GM19452 (cell line): ENCODE data around the gene SEMA4D.
A peak's percentile ranks its signal among the peaks of the same experiment; 100 is the strongest.

ENCODE experiments used
- ATAC-seq: cut with Tn5 transposase; IDR thresholded peaks from one replicate; pipeline ENCODE4 v1.9.1; 2021; ENCODE audit not compliant: unreplicated experiment

Gene SEMA4D

DNA sequence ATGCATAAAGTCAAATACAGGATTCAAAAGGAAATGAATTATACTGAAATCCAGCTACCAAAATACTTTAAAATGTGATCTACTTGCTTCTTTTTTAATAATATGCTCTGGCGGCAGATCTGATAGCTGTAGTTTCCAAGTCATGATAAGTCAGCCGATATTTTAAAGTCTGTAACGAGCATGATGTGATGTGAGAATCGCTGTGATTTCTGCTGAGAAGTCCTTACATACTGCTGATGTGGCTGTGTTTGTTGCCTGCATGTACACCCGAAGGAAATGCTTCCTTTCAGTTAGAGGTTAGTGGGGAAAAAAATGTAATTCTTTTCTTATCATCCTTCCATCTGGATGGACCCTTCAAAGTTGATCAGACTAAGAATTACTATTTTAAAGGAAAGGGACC lies 4.8 kb upstream of the SEMA4D start:
- ATAC-seq: no peak

GRCh38 chr9:89502038-89502601 lies 4.2 kb upstream of the SEMA4D start:
- no peak for ATAC-seq

DNA sequence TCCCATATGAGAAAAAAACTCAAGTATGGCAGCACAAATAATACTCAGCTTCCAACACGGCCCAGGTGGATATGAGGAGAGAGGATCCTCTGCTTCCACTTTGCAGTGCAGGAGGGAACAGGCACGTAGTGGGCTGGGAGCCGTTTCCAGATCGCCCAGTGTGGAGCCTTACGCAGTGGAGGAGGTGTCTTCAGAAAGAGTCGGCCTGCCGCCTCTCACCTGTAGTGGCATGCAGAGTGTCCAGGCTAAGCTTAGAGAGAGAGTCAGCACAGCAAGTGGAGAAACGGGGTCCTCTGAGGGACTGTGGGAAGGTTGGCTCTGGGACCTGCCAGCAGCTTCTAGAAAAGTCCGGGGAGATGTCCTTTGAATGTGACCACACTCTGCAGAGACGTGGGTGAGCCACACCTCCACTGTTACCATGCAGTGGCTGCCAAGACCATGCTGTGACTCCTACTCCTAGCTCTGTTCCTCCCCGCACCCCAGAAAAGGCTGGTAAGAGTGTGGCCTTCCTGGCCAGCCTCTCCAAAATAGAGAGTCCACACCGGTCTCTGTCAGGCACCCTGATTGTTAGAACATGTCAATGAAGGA lies 3.5 kb upstream of the SEMA4D start:
- no peak for ATAC-seq

- no peak for ATAC-seq
These were observed 2.1 kb upstream of the SEMA4D start for GRCh38 chr9:89500008-89500407.

DNA sequence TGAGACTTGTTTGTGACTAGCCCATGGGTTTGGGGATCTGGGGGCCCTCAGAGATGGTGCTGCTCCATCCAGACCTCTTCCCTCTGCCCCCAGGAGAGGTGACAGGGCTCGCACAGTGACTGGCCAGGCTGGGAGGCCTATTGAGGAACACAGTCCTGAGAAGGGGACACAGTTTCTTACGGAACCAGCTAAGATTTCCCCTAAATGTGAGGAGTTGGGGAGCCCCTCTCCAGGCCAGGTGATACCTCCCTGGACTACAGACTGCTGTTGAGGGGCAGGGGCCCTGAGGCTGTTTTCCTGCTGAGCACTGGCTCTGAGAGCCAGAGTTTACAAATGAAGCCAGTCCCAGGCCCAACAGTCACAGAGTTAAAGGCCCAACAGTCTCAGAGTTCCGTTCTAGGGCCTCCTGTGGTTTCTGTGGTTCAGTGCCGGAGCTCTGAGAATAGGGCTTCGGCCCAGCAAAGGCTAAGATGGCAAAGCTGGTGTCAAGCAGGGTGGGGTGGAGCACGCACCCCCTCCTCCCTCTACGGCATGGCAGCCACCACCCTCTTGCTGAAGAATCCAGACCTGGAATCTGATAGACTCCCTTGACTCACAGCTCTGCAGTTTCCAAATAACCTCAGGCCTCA lies 1.1 kb upstream of the SEMA4D start:
- ATAC-seq: peak; percentile 41

DNA sequence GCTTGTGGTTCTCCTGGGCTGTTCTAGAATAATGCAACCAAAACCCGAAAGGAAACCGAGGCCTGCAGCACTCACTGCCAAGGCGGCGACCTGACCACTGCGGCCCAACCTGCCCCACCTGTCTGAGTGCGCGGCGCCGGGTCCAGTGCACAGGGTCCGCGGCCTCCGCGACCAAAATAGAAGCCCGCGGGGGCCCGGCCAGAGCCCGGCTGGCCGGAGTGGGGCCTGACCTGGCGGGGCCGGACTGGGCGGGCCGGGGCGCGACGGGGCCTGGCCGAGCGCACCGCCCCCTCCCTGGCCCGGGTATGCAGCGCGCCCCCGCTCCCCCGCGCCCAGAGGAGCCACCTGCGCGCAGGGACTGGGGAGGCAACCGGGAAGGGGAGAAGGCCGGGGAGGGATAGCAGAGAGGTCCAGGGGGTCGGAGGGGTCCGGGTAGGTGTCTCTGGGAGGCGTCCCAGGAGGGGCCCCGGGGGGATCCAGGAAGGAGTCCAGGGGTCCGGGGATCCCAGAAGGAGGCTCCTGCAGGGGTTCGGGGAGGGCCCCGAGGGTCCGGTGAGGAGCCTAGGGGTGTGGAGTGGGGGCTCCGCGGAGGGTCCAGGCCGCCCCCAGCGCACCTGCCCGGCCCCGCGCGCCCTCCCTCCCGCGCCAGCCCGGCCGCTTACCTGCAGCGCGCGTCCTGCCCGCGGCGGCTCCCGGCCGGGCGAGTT lies 503 bp downstream of the SEMA4D start:
- peak; percentile 39 for ATAC-seq

GRCh38 chr9:89496645-89497256 lies 1.2 kb downstream of the SEMA4D start:
- no peak for ATAC-seq

DNA sequence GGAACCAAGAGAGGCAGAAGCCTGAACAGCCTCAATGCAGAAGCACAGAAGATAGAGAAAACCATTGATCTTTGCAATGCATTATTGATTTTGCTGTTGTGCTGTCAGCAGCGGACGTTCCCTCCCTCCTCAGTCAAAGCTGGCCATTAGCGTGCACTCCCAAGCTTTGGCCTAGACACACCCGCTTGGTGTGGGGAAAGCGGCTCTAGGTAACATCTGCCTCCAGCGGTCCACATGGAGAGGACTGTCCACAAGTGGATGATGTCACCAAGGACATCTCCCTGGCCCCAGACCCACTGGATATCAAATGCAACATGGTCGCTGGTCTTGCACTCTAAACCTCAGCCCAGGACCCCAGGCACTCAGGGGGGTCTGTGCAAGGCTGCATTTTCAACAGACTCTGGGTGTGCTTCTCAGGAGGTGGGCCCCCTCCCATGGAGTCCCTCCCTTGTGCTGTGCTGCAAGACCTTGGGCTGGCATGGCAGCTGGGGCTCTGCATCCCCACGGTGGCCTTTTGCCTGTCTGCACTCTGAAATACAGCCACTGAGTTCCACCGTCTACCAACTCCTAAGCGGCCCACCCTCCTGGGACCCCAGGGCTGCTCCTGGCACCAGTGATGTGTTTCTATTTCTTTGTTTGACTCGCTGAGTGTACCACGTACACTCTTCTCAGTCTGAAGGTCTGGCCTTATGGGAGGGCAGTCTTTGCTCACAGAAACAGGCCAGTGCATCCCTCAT lies 1.9 kb downstream of the SEMA4D start:
- ATAC-seq: no peak

GRCh38 chr9:89494199-89494598 lies 3.7 kb downstream of the SEMA4D start:
- ATAC-seq: no peak

- ATAC-seq: no peak
These were observed 4.2 kb downstream of the SEMA4D start for GRCh38 chr9:89493671-89494070.

GRCh38 chr9:89493181-89493580 lies 4.7 kb downstream of the SEMA4D start:
- no peak for ATAC-seq

DNA sequence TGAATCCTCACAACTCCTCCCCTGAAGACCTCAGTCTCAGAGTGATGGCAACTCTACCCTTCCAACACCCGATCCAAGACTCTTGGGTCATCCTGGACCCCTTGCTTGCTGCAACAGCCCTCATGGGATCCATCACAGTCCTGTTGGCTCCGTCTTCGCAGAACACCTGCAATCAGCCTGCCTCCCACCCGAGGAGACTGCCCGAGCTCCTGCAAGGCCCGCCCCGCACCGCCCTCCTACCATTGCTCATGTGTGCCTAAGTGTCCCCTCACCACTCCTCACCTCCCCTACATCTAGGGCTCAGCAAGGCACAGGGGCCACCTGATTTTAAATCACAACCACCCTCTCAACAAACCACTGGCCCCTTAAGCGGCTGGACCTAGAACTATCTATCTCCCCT lies 5.3 kb downstream of the SEMA4D start:
- ATAC-seq: no peak

DNA sequence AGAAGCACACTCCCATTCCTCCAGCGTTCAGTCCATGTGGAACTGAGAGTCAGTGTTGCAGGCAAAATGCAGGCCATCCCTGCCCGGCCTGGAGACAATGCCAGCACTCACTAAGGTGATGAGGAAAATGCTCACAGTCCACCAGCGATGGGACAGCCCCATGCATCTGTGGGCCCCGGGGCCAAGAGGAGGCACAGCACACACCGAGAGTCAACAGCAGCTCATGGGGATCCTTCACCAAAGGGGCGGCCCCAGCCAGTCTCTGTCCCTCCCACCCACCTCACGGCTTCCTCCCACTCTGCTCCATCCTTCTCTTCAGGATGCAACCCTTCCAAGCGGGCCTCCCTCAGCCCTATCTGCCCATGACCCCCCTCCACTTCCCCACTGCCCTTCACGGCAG lies 6.2 kb downstream of the SEMA4D start:
- no peak for ATAC-seq

- ATAC-seq: no peak
These were observed 8.1 kb downstream of the SEMA4D start for GRCh38 chr9:89489548-89490530.

DNA sequence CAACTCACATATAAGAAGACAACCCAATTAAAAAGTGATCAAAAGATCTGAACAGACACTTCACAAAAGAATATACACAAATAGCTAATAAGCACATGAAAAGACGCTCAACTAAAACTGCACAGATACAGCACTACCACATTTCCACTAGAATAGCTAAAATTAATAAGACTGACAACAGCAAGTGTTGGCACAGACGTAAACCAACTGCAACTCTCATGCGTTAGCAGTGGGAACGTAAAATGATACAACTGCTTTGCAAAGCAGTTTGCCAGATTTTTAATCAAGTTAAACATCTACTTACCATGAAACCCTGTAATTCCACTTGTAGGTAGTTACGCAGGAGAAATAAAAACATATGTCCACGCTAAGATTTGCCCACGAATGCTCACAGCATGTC lies 9.0 kb downstream of the SEMA4D start:
- ATAC-seq: no peak

- no peak for ATAC-seq
These were observed 9.8 kb downstream of the SEMA4D start for GRCh38 chr9:89488131-89488530.

GRCh38 chr9:89486681-89487080 lies 11.2 kb downstream of the SEMA4D start:
- ATAC-seq: no peak

DNA sequence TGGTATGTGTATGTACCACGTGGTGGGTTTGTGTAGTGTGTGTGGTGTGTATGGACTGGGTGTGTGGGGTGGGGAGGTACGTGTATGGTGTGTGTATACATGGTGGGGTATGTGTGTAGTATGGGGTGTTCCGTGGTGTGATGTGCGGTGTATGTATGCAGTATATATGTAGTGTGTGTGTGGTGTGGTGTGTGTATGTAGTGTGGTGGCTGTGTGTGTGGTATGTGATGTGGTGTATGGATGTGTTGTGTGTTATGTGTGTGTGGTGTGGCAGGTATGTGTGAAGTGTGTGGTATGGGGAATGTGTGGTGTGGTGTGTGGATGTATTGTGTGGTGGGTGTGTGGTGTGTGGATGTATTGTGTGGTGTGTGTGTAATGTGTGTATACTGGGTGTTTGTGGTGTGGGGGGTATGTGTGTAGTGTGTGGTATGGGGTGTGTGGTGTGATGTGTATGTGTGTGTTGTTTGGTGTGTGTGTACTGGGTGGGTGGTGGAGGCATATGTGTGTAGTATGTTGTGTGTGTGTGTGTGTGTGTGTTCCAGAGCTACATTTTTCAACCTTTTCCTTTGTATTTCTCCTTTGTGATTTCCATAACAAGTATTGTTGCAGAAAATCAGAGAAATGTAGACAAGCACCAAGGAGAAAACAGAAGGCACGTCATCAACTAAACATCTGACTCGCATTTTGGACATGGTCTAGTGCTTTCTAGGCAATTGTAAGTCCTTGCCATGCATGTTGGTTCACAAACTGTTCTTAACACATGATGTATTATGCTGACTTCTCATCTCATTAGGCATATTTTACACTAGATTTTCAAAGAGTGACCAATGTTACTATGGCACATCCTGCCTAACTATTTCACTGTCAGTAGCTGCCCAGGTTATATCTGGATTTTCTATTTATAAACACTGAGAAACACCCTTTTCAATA lies 13.2 kb downstream of the SEMA4D start:
- no peak for ATAC-seq
